ENCODE data around the gene CCDC194. TPM values are rescaled to one million over a fixed set of nuclear protein-coding genes. Genes with fewer than 3 reads are reported as not detected.

Gene CCDC194
- polyA plus RNA-seq, 1 donor from 2014 or later = not detected

DNA sequence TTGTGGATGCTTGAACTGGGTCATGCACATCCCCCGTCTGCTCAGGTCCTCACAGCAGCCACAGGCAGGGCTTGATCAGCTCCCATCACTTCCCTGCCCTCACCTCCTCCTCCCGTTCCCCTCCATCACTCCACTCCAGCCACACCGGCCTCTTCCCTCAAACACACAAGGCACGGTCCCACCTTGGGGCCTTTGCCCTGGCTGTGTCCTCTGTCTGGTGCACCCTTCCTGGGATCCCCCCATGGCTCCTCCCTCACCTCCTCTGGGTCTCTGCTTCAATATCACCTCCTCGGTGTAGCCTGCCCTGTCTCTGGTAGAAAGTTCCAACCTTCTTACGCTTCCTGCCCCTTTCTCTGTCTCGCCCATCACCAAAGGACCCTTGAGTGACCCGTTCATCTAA, 40.6 kb downstream of the CCDC194 start:
- Histone ChIP-seq H3K9ac (ENCODE audit: low read length) (no peak overlapping the region), H3K9me2 (ENCODE audit: insufficient read depth, low read length) (no peaks in the 10 kb centered on the region), H3K36me3 (ENCODE audit: insufficient read depth, low read length) (no peaks in the 10 kb centered on the region), H3K4me3 (ENCODE audit: low read length) (no peak overlapping the region), H3K27me3 (ENCODE audit: insufficient read depth, low read depth, low read length) (no peaks in the 10 kb centered on the region), H3K27ac (ENCODE audit: low read length) (no peak overlapping the region), H4K20me1 (ENCODE audit: insufficient read depth) (no peaks in the 10 kb centered on the region), H3F3A (ENCODE audit: insufficient read depth, low read length, poor library complexity, severe bottlenecking) (no peaks in the 10 kb centered on the region), H3K4me2 (ENCODE audit: low read length) (no peak overlapping the region), H3K9me3 (ENCODE audit: low read length) (no peaks in the 10 kb centered on the region), H3K79me2 (replicated peaks; ENCODE audit: insufficient read depth, low read length) (no peaks in the 10 kb centered on the region), H2AFZ (ENCODE audit: low read depth, low read length) (no peak overlapping the region)
- TF ChIP-seq EZH2 (IDR thresholded peaks at IDR 0.05; ENCODE audit: borderline replicate concordance, insufficient read depth, low read length, poor library complexity, severe bottlenecking) (no peak), MXI1 (conservative IDR thresholded peaks at IDR 0.05; ENCODE audit: poor library complexity, severe bottlenecking) (no peak), POLR2AphosphoS5 (IDR thresholded peaks at IDR 0.05) (no peak), RAD21 (conservative IDR thresholded peaks at IDR 0.05) (no peak), EP300 (conservative IDR thresholded peaks at IDR 0.05; ENCODE audit: poor library complexity, severe bottlenecking) (no peak), TAF1 (IDR thresholded peaks at IDR 0.05; ENCODE audit: low read depth) (no peak), SMC3 (conservative IDR thresholded peaks at IDR 0.05; ENCODE audit: poor library complexity) (no peak)
- TF ChIP-seq, protein P1, sequence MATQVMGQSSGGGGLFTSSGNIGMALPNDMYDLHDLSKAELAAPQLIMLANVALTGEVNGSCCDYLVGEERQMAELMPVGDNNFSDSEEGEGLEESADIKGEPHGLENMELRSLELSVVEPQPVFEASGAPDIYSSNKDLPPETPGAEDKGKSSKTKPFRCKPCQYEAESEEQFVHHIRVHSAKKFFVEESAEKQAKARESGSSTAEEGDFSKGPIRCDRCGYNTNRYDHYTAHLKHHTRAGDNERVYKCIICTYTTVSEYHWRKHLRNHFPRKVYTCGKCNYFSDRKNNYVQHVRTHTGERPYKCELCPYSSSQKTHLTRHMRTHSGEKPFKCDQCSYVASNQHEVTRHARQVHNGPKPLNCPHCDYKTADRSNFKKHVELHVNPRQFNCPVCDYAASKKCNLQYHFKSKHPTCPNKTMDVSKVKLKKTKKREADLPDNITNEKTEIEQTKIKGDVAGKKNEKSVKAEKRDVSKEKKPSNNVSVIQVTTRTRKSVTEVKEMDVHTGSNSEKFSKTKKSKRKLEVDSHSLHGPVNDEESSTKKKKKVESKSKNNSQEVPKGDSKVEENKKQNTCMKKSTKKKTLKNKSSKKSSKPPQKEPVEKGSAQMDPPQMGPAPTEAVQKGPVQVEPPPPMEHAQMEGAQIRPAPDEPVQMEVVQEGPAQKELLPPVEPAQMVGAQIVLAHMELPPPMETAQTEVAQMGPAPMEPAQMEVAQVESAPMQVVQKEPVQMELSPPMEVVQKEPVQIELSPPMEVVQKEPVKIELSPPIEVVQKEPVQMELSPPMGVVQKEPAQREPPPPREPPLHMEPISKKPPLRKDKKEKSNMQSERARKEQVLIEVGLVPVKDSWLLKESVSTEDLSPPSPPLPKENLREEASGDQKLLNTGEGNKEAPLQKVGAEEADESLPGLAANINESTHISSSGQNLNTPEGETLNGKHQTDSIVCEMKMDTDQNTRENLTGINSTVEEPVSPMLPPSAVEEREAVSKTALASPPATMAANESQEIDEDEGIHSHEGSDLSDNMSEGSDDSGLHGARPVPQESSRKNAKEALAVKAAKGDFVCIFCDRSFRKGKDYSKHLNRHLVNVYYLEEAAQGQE (IDR thresholded peaks at IDR 0.05; ENCODE audit: borderline replicate concordance) = no peak

DNA sequence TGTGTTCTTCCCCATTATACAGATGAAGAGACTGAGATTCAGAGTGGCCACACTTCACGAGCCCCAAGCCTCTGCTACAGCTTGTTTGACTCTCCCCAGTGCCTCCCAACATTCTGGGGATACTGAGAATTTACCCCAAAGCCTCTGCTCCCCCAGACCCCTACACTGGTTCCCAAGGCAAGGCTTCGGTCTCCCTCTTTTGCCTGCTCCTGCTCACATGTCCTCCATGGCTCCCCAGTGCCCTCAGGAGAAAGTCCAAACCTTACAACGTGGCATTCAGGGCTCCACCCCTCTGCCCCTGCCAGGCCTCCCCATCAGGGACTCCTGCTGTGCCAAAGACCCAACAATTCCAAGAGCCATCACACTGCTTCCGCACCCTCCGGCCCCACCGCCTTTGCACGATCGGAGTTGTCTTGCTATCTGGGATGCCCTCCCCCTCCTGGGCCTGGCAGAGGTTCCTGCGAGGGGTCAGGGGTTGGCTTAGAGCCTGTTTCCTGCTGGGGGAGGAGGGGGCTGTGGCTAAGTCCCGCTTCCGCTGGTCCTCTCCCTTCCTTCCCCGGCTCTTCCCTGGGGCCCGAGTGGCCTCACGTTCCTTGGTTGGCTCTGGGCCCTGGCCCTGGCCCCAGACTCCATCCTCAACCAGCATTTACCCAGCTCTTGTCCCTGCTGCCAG, 41.3 kb downstream of the CCDC194 start:
- no peak overlapping the region for H2AFZ ChIP-seq (ENCODE audit: low read depth, low read length)
- H3K36me3 ChIP-seq (ENCODE audit: insufficient read depth, low read length) = no peaks in the 10 kb centered on the region
- no peak overlapping the region for H3K4me2 ChIP-seq (ENCODE audit: low read length)
- no peak overlapping the region for H3K4me3 ChIP-seq (ENCODE audit: low read length)
- no peaks in the 10 kb centered on the region for H3K9me2 ChIP-seq (ENCODE audit: insufficient read depth, low read length)
- H3K27me3 ChIP-seq (ENCODE audit: insufficient read depth, low read depth, low read length) = no peaks in the 10 kb centered on the region
- no peaks in the 10 kb centered on the region for H3F3A ChIP-seq (ENCODE audit: insufficient read depth, low read length, poor library complexity, severe bottlenecking)
- TF ChIP-seq EZH2 (IDR thresholded peaks at IDR 0.05; ENCODE audit: borderline replicate concordance, insufficient read depth, low read length, poor library complexity, severe bottlenecking) (no peak), EP300 (conservative IDR thresholded peaks at IDR 0.05; ENCODE audit: poor library complexity, severe bottlenecking) (no peak), MXI1 (conservative IDR thresholded peaks at IDR 0.05; ENCODE audit: poor library complexity, severe bottlenecking) (no peak), SMC3 (conservative IDR thresholded peaks at IDR 0.05; ENCODE audit: poor library complexity) (no peak), TAF1 (IDR thresholded peaks at IDR 0.05; ENCODE audit: low read depth) (no peak), RAD21 (conservative IDR thresholded peaks at IDR 0.05) (no peak), POLR2AphosphoS5 (IDR thresholded peaks at IDR 0.05) (no peak)
- TF ChIP-seq, protein P2, sequence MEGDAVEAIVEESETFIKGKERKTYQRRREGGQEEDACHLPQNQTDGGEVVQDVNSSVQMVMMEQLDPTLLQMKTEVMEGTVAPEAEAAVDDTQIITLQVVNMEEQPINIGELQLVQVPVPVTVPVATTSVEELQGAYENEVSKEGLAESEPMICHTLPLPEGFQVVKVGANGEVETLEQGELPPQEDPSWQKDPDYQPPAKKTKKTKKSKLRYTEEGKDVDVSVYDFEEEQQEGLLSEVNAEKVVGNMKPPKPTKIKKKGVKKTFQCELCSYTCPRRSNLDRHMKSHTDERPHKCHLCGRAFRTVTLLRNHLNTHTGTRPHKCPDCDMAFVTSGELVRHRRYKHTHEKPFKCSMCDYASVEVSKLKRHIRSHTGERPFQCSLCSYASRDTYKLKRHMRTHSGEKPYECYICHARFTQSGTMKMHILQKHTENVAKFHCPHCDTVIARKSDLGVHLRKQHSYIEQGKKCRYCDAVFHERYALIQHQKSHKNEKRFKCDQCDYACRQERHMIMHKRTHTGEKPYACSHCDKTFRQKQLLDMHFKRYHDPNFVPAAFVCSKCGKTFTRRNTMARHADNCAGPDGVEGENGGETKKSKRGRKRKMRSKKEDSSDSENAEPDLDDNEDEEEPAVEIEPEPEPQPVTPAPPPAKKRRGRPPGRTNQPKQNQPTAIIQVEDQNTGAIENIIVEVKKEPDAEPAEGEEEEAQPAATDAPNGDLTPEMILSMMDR (IDR thresholded peaks at IDR 0.05; ENCODE audit: poor library complexity, severe bottlenecking) = no peak
- TF ChIP-seq, protein P1 (IDR thresholded peaks at IDR 0.05; ENCODE audit: borderline replicate concordance) = no peak
- H3K79me2 ChIP-seq (replicated peaks; ENCODE audit: insufficient read depth, low read length) = no peaks in the 10 kb centered on the region
- H3K9ac ChIP-seq (ENCODE audit: low read length) = no peak overlapping the region
- no peak overlapping the region for H3K27ac ChIP-seq (ENCODE audit: low read length)
- no peaks in the 10 kb centered on the region for H4K20me1 ChIP-seq (ENCODE audit: insufficient read depth)
- H3K9me3 ChIP-seq (ENCODE audit: low read length) = no peaks in the 10 kb centered on the region
